ENCODE results near the gene SCN10A. TPM values are rescaled to one million over a fixed set of nuclear protein-coding genes. Genes with fewer than 3 reads are reported as not detected.

SCN10A gene
- total RNA-seq, 4 donors from 2014 or later, result not detected

- no peaks in the 10 kb centered on the region for H3K36me3 ChIP-seq
- 60 to 67% methylated on average over 5 of the region's 5 CpGs for WGBS, 2 donors
- no peak overlapping the region for H3K27ac ChIP-seq
- no peak overlapping the region for H3K4me3 ChIP-seq
- TF ChIP-seq EP300 (IDR thresholded peaks at IDR 0.05), result no peak
- no peak for TF ChIP-seq POLR2A (IDR thresholded peaks at IDR 0.05)
- TF ChIP-seq CTCF (IDR thresholded peaks at IDR 0.05), result no peak
- no peak for DNase-seq (ENCODE audit: low spot score in 2 of 2)
- H3K27me3 ChIP-seq, result no peaks in the 10 kb centered on the region
- no peaks in the 10 kb centered on the region for H3K4me1 ChIP-seq
- no peaks in the 10 kb centered on the region for H3K9me3 ChIP-seq
These were observed 90.1 kb downstream of the SCN10A start for GRCh38 chr3:38725726-38726419.

GRCh38 chr3:38724392-38724736, 91.7 kb downstream of the SCN10A start:
- Histone ChIP-seq H3K9me3 (no peaks in the 10 kb centered on the region), H3K36me3 (no peaks in the 10 kb centered on the region), H3K4me1 (no peaks in the 10 kb centered on the region), H3K27me3 (no peaks in the 10 kb centered on the region), H3K27ac (no peak overlapping the region), H3K4me3 (no peak overlapping the region)
- TF ChIP-seq EP300 (IDR thresholded peaks at IDR 0.05), result no peak
- TF ChIP-seq POLR2A (IDR thresholded peaks at IDR 0.05), result no peak
- TF ChIP-seq CTCF (IDR thresholded peaks at IDR 0.05), result no peak
- DNase-seq (ENCODE audit: low spot score in 2 of 2), result no peak
- whole genome bisulfite sequencing, 2 donors, result 67 to 71% methylated on average over 2 of the region's 2 CpGs

GRCh38 chr3:38723569-38724391, 92.2 kb downstream of the SCN10A start:
- no peaks in the 10 kb centered on the region for H3K4me1 ChIP-seq
- no peaks in the 10 kb centered on the region for H3K36me3 ChIP-seq
- no peaks in the 10 kb centered on the region for H3K27me3 ChIP-seq
- H3K4me3 ChIP-seq, result no peak overlapping the region
- no peak overlapping the region for H3K27ac ChIP-seq
- TF ChIP-seq POLR2A (IDR thresholded peaks at IDR 0.05) (no peak), CTCF (IDR thresholded peaks at IDR 0.05) (no peak), EP300 (IDR thresholded peaks at IDR 0.05) (no peak)
- DNase-seq (ENCODE audit: low spot score in 2 of 2), result no peak
- H3K9me3 ChIP-seq, result no peaks in the 10 kb centered on the region
- 42 to 51% methylated on average over 12 to 16 of the region's 16 CpGs for WGBS, 2 donors

GRCh38 chr3:38722781-38723568, 93.0 kb downstream of the SCN10A start:
- DNase-seq (ENCODE audit: low spot score in 2 of 2), result no peak
- TF ChIP-seq CTCF (IDR thresholded peaks at IDR 0.05) (no peak), EP300 (IDR thresholded peaks at IDR 0.05) (no peak), POLR2A (IDR thresholded peaks at IDR 0.05) (no peak)
- 64 to 66% methylated on average over 9 to 12 of the region's 12 CpGs for WGBS, 2 donors
- no peaks in the 10 kb centered on the region for H3K36me3 ChIP-seq
- H3K9me3 ChIP-seq, result no peaks in the 10 kb centered on the region
- H3K4me1 ChIP-seq, result no peaks in the 10 kb centered on the region
- H3K4me3 ChIP-seq, result no peak overlapping the region
- H3K27ac ChIP-seq, result no peak overlapping the region
- H3K27me3 ChIP-seq, result no peaks in the 10 kb centered on the region

Data from tibial nerve (tissue), 4 donors.